ENCODE results near the gene KCTD10.

- no peak for TF ChIP-seq CTCF (conservative IDR thresholded peaks at IDR 0.05)
- TF ChIP-seq ZFX (IDR thresholded peaks at IDR 0.05) = no peak
These were observed 10.8 kb downstream of the KCTD10 start for GRCh38 chr12:109466305-109466704.
